RWPE1 (cell line): ENCODE measurements around the gene SLC35B3.
"Not testable (repeated sequence)": the region's sequence is repeated elsewhere in the genome, so short reads cannot be mapped to it uniquely, and the experiment has no call there.

Source experiments
- CTCF ChIA-PET: fragments of 350-600 bp; sonication (Branson Sonifier 250); formaldehyde crosslinking; extraction: SDS; loops from one replicate; lab custom pipeline; 2021; lab: Yijun Ruan, JAX
- POLR2A ChIA-PET: fragments of 400-600 bp; formaldehyde crosslinking; extraction: SDS; loops from one replicate; lab custom pipeline; 2020; ENCODE audit warnings: antibody characterized with exemption; ENCODE audit not compliant: low non-redundant PET; lab: Yijun Ruan, JAX
- DNase-seq: peaks from one replicate; pipeline ENCODE4 v3.0.0; 2012; ENCODE audit warnings: low spot score
- H3K27ac ChIP-seq: fragments of 450-650 bp; 2 replicates; pipeline ENCODE4 v1.5.1; 2017
- TF ChIP-seq, protein P1 (sequence below): fragments of 450-650 bp; conservative IDR thresholded peaks from 2 replicates; pipeline ENCODE4 v1.5.1; 2017; ENCODE audit warnings: low read depth, mild to moderate bottlenecking

The SLC35B3 gene

DNA sequence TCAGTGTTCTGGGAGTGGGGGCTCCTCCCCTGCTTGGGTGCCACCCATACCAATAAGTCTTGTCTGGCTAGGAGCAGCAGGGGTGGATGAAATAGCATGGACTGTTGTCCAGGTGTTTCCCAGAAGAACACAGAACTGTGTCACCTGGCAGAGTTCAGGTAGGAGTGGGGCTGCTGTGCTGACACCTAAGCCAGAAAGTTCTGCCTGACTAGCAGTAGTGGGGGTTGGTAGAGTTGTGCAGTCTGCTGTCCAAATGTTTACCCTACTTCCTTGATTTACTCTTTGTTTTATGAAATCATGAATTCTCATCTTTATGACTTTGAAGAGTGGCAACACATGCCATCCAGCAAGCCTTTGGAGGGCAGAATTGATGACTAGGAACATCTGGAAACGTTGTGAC is 27.3 kb upstream of the SLC35B3 start:
- DNase-seq: no peak
- POLR2A ChIA-PET: no interaction called here
- CTCF ChIA-PET: interaction anchor here (0.7 kb wide), 1 partner anchor 1434 kb away, joined by 4 read pairs; no protein-coding TSS in a partner anchor
- no peak overlapping the region for H3K27ac ChIP-seq
- TF ChIP-seq, protein P1, sequence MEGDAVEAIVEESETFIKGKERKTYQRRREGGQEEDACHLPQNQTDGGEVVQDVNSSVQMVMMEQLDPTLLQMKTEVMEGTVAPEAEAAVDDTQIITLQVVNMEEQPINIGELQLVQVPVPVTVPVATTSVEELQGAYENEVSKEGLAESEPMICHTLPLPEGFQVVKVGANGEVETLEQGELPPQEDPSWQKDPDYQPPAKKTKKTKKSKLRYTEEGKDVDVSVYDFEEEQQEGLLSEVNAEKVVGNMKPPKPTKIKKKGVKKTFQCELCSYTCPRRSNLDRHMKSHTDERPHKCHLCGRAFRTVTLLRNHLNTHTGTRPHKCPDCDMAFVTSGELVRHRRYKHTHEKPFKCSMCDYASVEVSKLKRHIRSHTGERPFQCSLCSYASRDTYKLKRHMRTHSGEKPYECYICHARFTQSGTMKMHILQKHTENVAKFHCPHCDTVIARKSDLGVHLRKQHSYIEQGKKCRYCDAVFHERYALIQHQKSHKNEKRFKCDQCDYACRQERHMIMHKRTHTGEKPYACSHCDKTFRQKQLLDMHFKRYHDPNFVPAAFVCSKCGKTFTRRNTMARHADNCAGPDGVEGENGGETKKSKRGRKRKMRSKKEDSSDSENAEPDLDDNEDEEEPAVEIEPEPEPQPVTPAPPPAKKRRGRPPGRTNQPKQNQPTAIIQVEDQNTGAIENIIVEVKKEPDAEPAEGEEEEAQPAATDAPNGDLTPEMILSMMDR: no peak

DNA sequence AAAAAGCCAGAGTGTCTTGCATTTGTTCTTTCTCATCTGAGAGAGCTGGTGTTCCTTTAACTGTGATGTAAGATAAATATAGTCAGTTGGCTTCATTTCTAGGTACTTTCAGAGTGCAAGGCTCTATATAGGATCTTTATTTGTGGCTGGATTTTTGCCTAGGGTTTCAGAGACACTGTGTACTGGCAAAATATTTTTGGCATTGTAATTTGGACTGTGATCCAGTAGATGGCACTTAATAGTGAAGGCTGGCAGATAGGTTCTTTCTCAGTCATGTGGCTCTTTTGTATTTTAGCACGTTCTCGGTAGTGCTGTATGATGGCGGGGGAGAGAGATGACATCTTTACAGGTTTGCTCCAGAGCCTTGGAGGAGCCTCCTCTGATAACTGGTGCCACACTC is 26.8 kb upstream of the SLC35B3 start:
- ChIA-PET CTCF (no interaction called here), POLR2A (no interaction called here)
- TF ChIP-seq, protein P1: no peak
- no peak overlapping the region for H3K27ac ChIP-seq
- DNase-seq: no peak

DNA sequence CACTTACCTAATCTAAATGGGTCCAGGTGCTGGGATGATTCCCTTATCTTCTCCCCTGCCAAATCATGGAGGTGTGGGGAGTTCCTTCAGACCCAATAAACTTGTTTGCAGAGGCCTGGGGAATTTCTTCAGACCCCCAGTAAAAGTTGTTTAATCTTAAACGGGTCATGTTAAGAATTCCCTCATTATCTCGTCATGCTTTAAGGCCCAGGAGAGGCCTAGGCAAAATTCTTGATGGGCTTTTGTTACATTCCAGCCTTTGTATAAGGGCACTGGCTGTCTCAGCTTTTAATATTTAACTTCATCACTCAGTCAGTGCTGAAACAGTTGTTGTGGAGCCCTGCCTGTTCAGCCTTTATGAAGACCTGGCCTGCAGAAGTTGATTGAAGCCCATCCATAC is 11.0 kb upstream of the SLC35B3 start:
- TF ChIP-seq, protein P1: no peak
- DNase-seq: no peak
- ChIA-PET POLR2A (no interaction called here), CTCF (interaction anchor here (0.7 kb wide), 1 partner anchor 82 kb away, joined by 3 read pairs; no protein-coding TSS in a partner anchor)
- H3K27ac ChIP-seq: no peak overlapping the region

DNA sequence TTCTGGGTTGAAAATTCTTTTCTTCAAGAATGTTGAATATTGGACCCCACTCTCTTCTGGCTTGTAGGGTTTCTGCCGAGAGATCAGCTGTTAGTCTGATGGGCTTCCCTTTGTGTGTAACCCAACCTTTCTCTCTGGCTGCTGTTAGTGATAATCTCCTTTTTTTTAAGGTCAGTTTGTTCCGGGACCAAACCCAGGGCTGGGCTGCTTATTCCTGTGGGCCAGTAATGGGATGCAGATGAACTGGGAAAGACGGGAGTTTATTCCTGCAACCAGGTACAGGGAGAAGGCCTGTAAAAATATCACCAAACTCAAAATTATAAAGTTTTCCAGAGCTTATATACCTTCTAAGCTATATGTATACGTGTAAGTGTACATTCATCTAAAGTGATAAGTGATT is 10.6 kb upstream of the SLC35B3 start:
- POLR2A ChIA-PET, H3K27ac ChIP-seq, DNase-seq: not testable (repeated sequence)
- CTCF ChIA-PET: interaction anchor here (0.7 kb wide), 1 partner anchor 83 kb away, joined by 3 read pairs; no protein-coding TSS in a partner anchor

DNA sequence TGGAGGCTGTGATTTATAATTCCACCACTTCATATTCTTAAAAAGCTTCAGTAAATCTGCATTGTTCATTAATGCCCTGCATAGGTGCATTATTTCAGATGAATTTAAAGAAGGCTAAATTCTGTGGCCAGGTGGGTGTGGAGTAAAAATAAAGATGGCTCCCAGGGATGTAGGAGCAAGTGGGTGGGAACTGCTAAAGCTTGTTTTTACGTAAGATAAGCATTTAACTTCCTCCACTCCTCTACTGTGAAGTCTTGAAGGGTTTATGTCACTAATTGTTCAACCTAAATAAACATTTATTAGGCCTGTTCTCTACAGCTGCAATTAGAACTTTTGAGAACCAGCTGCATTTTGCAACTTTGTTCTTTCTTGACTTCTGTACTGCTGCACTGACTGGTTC is 6.8 kb upstream of the SLC35B3 start:
- TF ChIP-seq, protein P1: no peak
- ChIA-PET CTCF (no interaction called here), POLR2A (no interaction called here)
- H3K27ac ChIP-seq: no peak overlapping the region
- no peak for DNase-seq

DNA sequence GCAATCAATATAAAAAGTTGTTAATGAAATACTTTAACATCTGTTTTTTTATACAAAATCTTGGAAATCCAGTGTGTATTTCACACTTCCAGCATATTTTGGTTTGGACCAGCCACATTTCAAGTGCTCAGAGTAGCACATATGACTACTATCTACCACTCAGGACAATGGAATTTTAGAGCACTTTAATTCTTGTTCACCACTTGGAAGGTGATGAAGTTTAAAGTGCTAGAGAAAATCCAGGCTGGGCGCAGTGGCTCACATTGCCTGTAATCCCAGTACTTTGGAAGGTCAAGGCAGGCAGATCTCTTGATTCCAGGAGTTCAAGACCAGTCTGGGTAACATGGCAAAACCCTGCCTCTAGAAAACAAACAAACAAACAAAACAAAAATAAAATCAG is 6.1 kb upstream of the SLC35B3 start:
- POLR2A ChIA-PET: no interaction called here
- TF ChIP-seq, protein P1: no peak
- no peak overlapping the region for H3K27ac ChIP-seq
- CTCF ChIA-PET: no interaction called here
- no peak for DNase-seq

DNA sequence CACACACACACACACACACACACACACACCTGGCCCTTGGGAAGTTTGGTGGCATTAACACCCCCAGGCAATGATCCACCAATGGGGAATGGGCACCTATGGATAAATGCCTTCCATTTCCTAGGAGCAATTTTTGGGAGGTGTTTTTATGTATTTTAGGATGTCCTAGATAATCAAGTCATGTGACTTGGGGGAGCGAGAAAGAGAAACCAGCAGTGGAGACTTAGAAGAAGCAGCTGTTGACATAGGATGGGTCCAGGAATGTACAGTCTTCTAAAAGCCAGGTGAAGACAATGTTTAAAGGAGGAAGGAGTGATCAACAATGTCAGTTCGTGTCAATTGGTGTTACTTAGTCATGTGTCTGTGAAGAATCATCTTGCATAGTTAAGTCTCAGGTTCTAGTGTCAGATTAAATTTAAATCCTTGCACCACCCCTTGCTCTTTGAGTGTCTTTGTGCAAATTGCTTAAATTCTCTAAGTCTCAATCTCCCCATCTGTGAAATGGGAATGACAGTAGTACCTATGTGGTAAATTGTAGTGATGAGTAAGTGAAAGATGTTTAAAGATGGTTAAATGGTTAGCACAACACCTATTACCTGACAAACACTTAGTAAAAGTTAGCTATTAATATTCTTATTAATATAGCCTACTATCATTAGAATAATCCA is 4.4 kb upstream of the SLC35B3 start:
- TF ChIP-seq, protein P1: no peak
- POLR2A ChIA-PET: no interaction called here
- CTCF ChIA-PET: interaction anchor here (0.5 kb wide), 1 partner anchor 355 kb away, joined by 3 read pairs; no protein-coding TSS in a partner anchor
- H3K27ac ChIP-seq: no peak overlapping the region
- DNase-seq: no peak
